ENCODE measurements around the gene FAM174B. TPM values are rescaled to one million over a fixed set of nuclear protein-coding genes. Genes with fewer than 3 reads are reported as not detected.

FAM174B gene
- total RNA-seq, 1 donor from 2014 or later, result 24.0 TPM

DNA sequence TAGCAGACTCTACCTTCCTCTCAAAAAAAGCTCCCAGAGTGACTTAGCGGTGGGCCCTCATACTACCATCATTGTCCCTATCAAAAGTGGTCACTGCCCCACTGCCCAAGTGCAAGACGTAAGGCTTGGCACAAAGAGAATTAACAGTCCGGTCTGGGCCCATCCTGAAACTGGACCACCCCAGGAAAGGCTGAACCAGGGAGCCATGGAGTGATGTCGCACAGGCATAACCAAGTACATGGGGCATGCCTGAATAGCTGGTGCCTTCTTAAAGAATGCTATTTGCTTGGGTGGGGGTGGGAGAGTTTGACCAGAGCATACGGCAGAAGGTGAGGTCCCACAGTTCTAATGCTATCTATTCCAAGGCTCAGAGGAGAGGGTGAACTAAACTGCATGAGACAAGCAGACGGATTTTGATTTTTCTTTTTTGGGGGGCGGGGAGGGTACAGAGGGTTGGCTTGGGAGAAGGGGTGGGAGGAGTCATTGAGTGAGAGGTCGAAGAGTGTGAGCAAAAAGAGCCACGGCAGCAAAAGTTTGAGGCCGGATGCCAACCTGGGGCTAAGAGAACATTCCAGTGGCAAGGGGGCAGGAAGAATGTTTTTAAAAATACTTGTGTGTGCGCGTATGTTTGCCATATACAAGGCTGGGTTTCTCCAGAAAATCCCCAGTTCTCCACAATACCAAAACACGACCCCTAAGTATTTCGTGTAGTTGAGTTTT lies 50.2 kb downstream of the FAM174B start:
- DNase-seq (ENCODE audit: low spot score), result peak; percentile 20
- H3K27ac Mint-ChIP-seq (ENCODE audit: unreplicated experiment), result no peak overlapping the region
- H3K36me3 Mint-ChIP-seq (ENCODE audit: low read depth), result peaks cover 1% of the 10 kb centered on the region
- peaks cover 21% of the 10 kb centered on the region for H3K27me3 Mint-ChIP-seq (ENCODE audit: low read depth)
- H3K4me3 Mint-ChIP-seq (ENCODE audit: unreplicated experiment), result no peak overlapping the region
- TF ChIP-seq, protein P1, sequence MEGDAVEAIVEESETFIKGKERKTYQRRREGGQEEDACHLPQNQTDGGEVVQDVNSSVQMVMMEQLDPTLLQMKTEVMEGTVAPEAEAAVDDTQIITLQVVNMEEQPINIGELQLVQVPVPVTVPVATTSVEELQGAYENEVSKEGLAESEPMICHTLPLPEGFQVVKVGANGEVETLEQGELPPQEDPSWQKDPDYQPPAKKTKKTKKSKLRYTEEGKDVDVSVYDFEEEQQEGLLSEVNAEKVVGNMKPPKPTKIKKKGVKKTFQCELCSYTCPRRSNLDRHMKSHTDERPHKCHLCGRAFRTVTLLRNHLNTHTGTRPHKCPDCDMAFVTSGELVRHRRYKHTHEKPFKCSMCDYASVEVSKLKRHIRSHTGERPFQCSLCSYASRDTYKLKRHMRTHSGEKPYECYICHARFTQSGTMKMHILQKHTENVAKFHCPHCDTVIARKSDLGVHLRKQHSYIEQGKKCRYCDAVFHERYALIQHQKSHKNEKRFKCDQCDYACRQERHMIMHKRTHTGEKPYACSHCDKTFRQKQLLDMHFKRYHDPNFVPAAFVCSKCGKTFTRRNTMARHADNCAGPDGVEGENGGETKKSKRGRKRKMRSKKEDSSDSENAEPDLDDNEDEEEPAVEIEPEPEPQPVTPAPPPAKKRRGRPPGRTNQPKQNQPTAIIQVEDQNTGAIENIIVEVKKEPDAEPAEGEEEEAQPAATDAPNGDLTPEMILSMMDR (IDR thresholded peaks at IDR 0.05), result no peak
- H3K9me3 Mint-ChIP-seq (ENCODE audit: low read depth), result no peaks in the 10 kb centered on the region
- no peaks in the 10 kb centered on the region for H3K4me1 Mint-ChIP-seq (ENCODE audit: low read depth)

DNA sequence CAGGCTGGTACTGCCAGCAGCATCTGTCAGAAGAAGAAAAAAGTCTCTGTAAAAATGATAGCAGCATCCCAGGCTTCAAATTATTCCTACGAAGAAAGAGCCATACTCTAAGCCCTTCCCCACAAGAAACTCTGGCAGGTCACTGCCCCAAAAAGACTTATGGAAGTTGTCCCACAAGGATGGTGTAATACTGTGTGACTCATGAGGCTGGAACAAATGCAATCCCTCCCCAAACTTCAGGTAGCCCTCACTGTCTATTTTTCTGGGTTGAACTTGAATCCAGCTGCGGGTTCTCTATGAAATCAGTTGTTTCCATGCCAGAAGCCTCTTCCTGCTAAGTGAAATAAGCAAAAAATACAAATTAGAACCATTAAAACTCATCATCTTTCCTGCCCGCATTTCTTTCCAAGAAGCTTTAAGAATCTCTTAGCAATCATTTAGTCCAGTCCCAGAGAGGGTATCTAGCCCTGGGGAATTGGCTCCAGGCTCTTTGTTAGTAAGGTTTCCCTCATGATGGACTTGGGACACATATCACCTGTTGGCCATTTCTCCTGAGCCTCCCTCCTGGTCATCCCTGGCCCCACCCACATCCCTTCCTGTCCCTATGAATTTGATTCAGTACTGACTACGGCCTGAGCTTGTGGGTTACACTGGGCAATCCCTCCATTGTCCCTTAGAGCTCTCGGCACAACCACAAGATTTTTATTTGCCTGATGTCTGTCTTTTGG lies 51.7 kb downstream of the FAM174B start:
- peak; percentile 6 for DNase-seq (ENCODE audit: low spot score)
- TF ChIP-seq, protein P1 (IDR thresholded peaks at IDR 0.05), result no peak
- peaks cover 6% of the 10 kb centered on the region for H3K4me1 Mint-ChIP-seq (ENCODE audit: low read depth)

DNA sequence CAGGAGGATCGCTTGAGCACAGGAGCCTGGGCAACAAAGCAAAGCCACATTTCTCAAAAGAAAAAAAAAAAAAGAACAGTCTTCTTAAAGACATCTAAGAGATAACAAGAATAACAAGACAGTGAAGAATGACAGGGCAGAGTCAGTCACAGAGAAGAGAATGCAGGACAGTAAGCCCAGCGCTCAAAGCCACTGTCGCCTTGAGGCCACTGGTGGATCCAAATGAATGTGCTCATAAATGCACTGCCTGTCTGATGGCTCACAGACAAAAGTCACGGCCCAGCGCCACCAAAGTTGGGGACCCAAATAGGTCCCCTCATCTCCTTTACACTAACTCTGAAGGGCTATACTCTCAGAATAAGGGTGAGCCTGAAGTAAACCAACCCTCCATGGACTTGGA lies 52.3 kb downstream of the FAM174B start:
- H3K36me3 Mint-ChIP-seq (ENCODE audit: low read depth), result no peaks in the 10 kb centered on the region
- no peak overlapping the region for H3K4me3 Mint-ChIP-seq (ENCODE audit: unreplicated experiment)
- TF ChIP-seq, protein P1 (IDR thresholded peaks at IDR 0.05), result no peak
- H3K27me3 Mint-ChIP-seq (ENCODE audit: low read depth), result peaks cover 27% of the 10 kb centered on the region
- peaks cover 6% of the 10 kb centered on the region for H3K4me1 Mint-ChIP-seq (ENCODE audit: low read depth)
- H3K27ac Mint-ChIP-seq (ENCODE audit: unreplicated experiment), result no peak overlapping the region
- H3K9me3 Mint-ChIP-seq (ENCODE audit: low read depth), result no peaks in the 10 kb centered on the region
- DNase-seq (ENCODE audit: low spot score), result peak; percentile 34

More for the DNA sequence above, 51.7 kb downstream of the FAM174B start:
- Mint-ChIP-seq H3K27ac (ENCODE audit: unreplicated experiment) (no peak overlapping the region), H3K36me3 (ENCODE audit: low read depth) (no peaks in the 10 kb centered on the region), H3K4me3 (ENCODE audit: unreplicated experiment) (no peak overlapping the region), H3K27me3 (ENCODE audit: low read depth) (peaks cover 27% of the 10 kb centered on the region), H3K9me3 (ENCODE audit: low read depth) (no peaks in the 10 kb centered on the region)

DNA sequence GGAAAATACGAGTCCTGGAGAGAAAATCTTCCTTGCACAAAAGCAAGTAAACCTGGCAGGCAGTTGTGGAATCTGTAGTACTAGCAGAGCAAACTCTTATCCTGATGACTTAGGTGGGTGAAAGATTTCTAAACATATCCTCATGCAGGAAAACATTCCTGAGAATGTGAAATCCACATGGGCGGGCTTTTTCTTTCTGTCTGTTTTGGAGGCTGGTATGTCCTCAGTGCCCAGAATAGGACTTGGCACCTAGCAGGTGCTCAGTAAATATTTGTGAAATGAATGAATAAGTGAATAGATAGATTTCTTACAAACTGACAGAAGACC lies 53.3 kb downstream of the FAM174B start:
- no peak for DNase-seq (ENCODE audit: low spot score)
- TF ChIP-seq, protein P1 (IDR thresholded peaks at IDR 0.05), result no peak
- Mint-ChIP-seq H3K27ac (ENCODE audit: unreplicated experiment) (no peak overlapping the region), H3K4me3 (ENCODE audit: unreplicated experiment) (no peak overlapping the region), H3K36me3 (ENCODE audit: low read depth) (no peaks in the 10 kb centered on the region), H3K9me3 (ENCODE audit: low read depth) (no peaks in the 10 kb centered on the region), H3K27me3 (ENCODE audit: low read depth) (peaks cover 23% of the 10 kb centered on the region), H3K4me1 (ENCODE audit: low read depth) (peaks cover 6% of the 10 kb centered on the region)

DNA sequence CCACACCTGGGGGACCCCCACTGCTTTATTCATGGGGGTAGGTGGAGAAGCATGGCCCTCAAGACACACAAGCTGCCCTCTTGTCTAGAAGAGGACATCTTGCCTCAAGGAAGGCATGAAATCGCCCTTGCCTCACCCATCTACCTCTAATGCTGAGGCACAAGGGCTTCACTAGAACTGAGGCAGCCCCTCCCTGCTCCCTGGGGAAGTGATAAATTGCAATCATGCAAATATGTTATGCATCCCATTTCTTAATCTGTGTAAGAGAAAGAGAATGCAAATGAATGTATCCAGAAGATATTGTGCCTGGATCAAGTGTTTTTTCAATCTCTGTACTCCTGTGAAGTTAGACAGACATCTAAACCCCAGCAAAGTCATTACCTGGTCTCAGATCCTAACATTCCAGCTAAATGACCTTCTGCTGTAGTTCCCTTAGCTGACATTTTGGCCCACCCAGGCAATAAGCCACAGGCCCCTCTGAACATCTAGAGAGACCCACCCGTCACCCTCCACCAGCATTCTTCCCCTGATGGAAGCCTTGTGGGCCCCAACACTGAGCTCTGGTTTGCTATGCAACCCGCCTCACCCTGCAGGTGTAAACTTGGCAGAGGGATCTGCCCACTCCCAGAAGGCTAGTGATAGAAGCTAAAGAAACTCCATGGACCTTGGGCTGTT lies 53.8 kb downstream of the FAM174B start:
- DNase-seq (ENCODE audit: low spot score), result peak; percentile 18
- H3K27me3 Mint-ChIP-seq (ENCODE audit: low read depth), result peaks cover 23% of the 10 kb centered on the region
- TF ChIP-seq, protein P1 (IDR thresholded peaks at IDR 0.05), result no peak

More for the DNA sequence above, 53.8 kb downstream of the FAM174B start:
- no peak overlapping the region for H3K4me3 Mint-ChIP-seq (ENCODE audit: unreplicated experiment)
- no peaks in the 10 kb centered on the region for H3K9me3 Mint-ChIP-seq (ENCODE audit: low read depth)
- peaks cover 6% of the 10 kb centered on the region for H3K4me1 Mint-ChIP-seq (ENCODE audit: low read depth)
- no peaks in the 10 kb centered on the region for H3K36me3 Mint-ChIP-seq (ENCODE audit: low read depth)
- no peak overlapping the region for H3K27ac Mint-ChIP-seq (ENCODE audit: unreplicated experiment)

Data from chondrocyte (in vitro differentiated cells).